ENCODE measurements around the gene FAM219A. TPM values are rescaled to one million over a fixed set of nuclear protein-coding genes. Genes with fewer than 3 reads are reported as not detected.
"Not testable (repeated sequence)": the region's sequence is repeated elsewhere in the genome, so short reads cannot be mapped to it uniquely, and the experiment has no call there.

The FAM219A gene
- total RNA-seq, 4 donors from 2014 or later = 12.6 to 19.2 (median 17.0) TPM

GRCh38 chr9:34370335-34370969 is 87.9 kb downstream of the FAM219A start:
- Histone ChIP-seq H3K36me3 (peaks cover 0 to 44% (median 35%) of the 10 kb centered on the region in 4 donors), H3K27ac (replicated peaks in 1 of 4) (no peak overlapping the region), H3K4me1 (peaks cover 4 to 42% (median 27%) of the 10 kb centered on the region in 4 donors), H3K4me3 (peak overlapping the region in 1 of 4 donors; percentile 31), H3K9me3 (no peaks in the 10 kb centered on the region), H3K27me3 (peaks cover 0 to 7% (median 0%) of the 10 kb centered on the region in 4 donors)
- intact Hi-C loops (cut with DNase I) = no loop called here
- no peak for DNase-seq (ENCODE audit: extremely low spot score)
- WGBS = 83% methylated on average over 5 of the region's 23 CpGs
- TF ChIP-seq POLR2AphosphoS5 (IDR thresholded peaks at IDR 0.05) (no peak), POLR2A (IDR thresholded peaks at IDR 0.05; ENCODE audit: low read depth) (no peak), CTCF (IDR thresholded peaks at IDR 0.05) (no peak), EP300 (IDR thresholded peaks at IDR 0.05) (no peak)

- Histone ChIP-seq H3K4me1 (peaks cover 4 to 33% (median 20%) of the 10 kb centered on the region in 4 donors), H3K9me3 (no peaks in the 10 kb centered on the region), H3K36me3 (peaks cover 0 to 44% (median 35%) of the 10 kb centered on the region in 4 donors), H3K27me3 (peaks cover 0 to 7% (median 0%) of the 10 kb centered on the region in 4 donors), H3K27ac (replicated peaks in 1 of 4) (no peak overlapping the region), H3K4me3 (no peak overlapping the region)
- 92% methylated on average over 4 of the region's 4 CpGs for WGBS
- DNase-seq (ENCODE audit: extremely low spot score) = no peak
- intact Hi-C loops (cut with DNase I) = no loop called here
- TF ChIP-seq POLR2AphosphoS5 (IDR thresholded peaks at IDR 0.05) (no peak), POLR2A (IDR thresholded peaks at IDR 0.05; ENCODE audit: low read depth) (no peak), CTCF (IDR thresholded peaks at IDR 0.05) (no peak), EP300 (IDR thresholded peaks at IDR 0.05) (no peak)
Measured at GRCh38 chr9:34369636-34370035, 88.7 kb downstream of the FAM219A start.

- H3K27ac ChIP-seq (replicated peaks in 1 of 4); H3K4me3 ChIP-seq; H3K9me3 ChIP-seq; intact Hi-C loops (cut with DNase I); H3K27me3 ChIP-seq: not testable (repeated sequence)
- WGBS = 98% methylated on average over 5 of the region's 5 CpGs
- Histone ChIP-seq H3K36me3 (peaks cover 0 to 44% (median 35%) of the 10 kb centered on the region in 4 donors), H3K4me1 (peaks cover 4 to 28% (median 19%) of the 10 kb centered on the region in 4 donors)
- DNase-seq (ENCODE audit: extremely low spot score) = peak; percentile 17
Measured at GRCh38 chr9:34368796-34369195, 89.6 kb downstream of the FAM219A start.

GRCh38 chr9:34367751-34368410 is 90.5 kb downstream of the FAM219A start:
- intact Hi-C loops (cut with DNase I); H3K9me3 ChIP-seq; H3K27me3 ChIP-seq; H3K27ac ChIP-seq (replicated peaks in 1 of 4); H3K4me3 ChIP-seq: not testable (repeated sequence)
- H3K4me1 ChIP-seq = peaks cover 4 to 30% (median 21%) of the 10 kb centered on the region in 4 donors
- 90% methylated on average over 2 of the region's 3 CpGs for WGBS
- peak; percentile 53 for DNase-seq (ENCODE audit: extremely low spot score)
- H3K36me3 ChIP-seq = peaks cover 0 to 44% (median 35%) of the 10 kb centered on the region in 4 donors

GRCh38 chr9:34366365-34366764 is 92.0 kb downstream of the FAM219A start:
- intact Hi-C loops (cut with DNase I) = no loop called here
- peaks cover 4 to 23% (median 18%) of the 10 kb centered on the region in 4 donors for H3K4me1 ChIP-seq
- H3K36me3 ChIP-seq = peaks cover 0 to 32% (median 23%) of the 10 kb centered on the region in 4 donors
- no peak overlapping the region for H3K4me3 ChIP-seq
- no peak overlapping the region for H3K27ac ChIP-seq (replicated peaks in 1 of 4)
- H3K9me3 ChIP-seq = no peaks in the 10 kb centered on the region
- DNase-seq (ENCODE audit: extremely low spot score) = no peak
- TF ChIP-seq POLR2AphosphoS5 (IDR thresholded peaks at IDR 0.05) (no peak), POLR2A (IDR thresholded peaks at IDR 0.05; ENCODE audit: low read depth) (no peak), CTCF (IDR thresholded peaks at IDR 0.05) (no peak), EP300 (IDR thresholded peaks at IDR 0.05) (no peak)
- WGBS = 100% methylated on average over 2 of the region's 2 CpGs
- no peaks in the 10 kb centered on the region for H3K27me3 ChIP-seq

All from esophagus muscularis mucosa (tissue), 4 donors.